HG02763 (cell line): ENCODE measurements around the gene CDC14A.
"Not testable (repeated sequence)": the region's sequence is repeated elsewhere in the genome, so short reads cannot be mapped to it uniquely, and the experiment has no call there.

ENCODE experiments used
- ATAC-seq: cut with Tn5 transposase; IDR thresholded peaks from one replicate; pipeline ENCODE4 v1.9.1; 2021; ENCODE audit warnings: mild to moderate bottlenecking, moderate library complexity; ENCODE audit not compliant: unreplicated experiment

Gene CDC14A

GRCh38 chr1:100331146-100331545 lies 21.2 kb upstream of the CDC14A start:
- not testable (repeated sequence) for ATAC-seq

DNA sequence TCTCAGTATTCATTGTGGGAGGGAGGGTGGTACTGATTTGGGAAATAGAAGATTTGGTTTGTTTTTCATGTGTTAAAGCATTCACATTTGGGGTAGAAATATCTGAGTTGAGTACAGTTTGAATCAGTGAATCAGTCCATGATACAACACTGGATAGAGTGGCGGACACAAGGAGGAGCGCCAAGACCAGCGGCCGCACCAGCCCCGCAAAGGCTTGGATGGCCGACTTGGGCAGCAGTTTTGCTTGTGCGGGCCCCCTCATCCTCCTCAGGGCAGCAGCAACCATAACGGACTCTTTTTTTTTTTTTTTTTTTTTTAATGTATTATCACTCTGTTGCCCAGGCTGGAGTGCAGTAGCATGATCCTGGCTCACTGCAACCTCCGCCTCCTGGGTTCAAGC lies 20.0 kb upstream of the CDC14A start:
- no peak for ATAC-seq

GRCh38 chr1:100335436-100335835 lies 16.9 kb upstream of the CDC14A start:
- no peak for ATAC-seq

DNA sequence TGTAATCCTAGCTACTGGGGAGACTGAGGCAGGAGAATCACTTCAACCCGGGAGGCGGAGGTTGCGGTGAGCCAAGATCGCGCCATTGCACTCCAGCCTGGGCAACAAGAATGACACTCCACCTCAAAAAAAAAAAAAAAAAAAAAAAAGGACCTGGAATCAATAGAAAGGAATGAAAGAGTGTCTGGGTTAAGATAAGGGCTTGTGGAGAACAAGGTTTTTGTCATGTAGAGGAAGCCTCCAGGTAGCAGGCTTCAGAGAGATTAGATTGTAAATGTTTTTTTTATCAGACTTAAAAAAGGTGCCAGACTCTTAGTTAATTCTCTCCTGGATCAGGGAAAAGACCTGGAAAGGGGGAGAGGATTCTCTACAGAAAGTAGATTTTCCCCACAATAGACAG lies 14.4 kb upstream of the CDC14A start:
- ATAC-seq, result not testable (repeated sequence)

GRCh38 chr1:100339735-100340134 lies 12.6 kb upstream of the CDC14A start:
- not testable (repeated sequence) for ATAC-seq

- ATAC-seq, result no peak
Measured at GRCh38 chr1:100340494-100340893, 11.8 kb upstream of the CDC14A start.

DNA sequence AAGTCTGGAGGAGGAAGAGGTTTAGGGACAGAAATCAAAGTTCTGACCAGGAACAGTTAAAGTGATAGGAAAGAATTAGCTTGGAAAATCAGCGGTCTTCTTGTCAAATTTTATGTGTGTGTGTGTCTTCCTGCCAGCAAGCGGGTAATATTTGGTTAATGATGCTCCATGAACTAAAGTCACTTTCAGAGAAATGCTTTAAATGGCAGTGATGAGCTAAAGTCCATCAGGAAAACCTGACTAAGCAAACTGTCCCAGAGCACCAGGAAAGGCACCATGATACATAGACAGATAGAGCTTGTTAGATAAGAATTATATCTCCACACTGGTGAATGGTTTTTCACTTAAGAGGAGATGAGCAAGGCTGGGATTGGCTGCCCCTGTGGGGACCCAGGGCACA lies 10.0 kb upstream of the CDC14A start:
- no peak for ATAC-seq

DNA sequence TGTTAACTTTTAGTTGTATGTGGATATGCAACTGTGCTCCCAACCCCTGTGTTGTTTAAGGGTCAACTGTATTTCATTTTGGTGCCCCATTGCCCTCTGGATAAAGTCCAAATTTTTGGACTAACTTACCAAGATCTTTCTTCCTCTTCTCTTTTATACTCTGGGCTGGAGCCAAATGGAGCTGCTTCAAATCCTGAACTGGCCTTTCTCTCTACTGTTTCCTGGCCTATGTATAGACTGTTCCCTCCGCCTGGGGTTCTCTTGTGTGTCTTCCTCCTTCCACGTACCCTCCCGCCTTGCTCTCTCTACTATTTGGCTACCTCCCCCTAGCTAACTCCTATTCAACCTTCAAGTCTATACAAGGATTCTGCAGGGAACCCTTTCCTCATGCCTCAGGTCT lies 8.4 kb upstream of the CDC14A start:
- no peak for ATAC-seq

GRCh38 chr1:100344774-100345173 lies 7.5 kb upstream of the CDC14A start:
- no peak for ATAC-seq

- ATAC-seq, result no peak
Measured at GRCh38 chr1:100346387-100346786, 5.9 kb upstream of the CDC14A start.

DNA sequence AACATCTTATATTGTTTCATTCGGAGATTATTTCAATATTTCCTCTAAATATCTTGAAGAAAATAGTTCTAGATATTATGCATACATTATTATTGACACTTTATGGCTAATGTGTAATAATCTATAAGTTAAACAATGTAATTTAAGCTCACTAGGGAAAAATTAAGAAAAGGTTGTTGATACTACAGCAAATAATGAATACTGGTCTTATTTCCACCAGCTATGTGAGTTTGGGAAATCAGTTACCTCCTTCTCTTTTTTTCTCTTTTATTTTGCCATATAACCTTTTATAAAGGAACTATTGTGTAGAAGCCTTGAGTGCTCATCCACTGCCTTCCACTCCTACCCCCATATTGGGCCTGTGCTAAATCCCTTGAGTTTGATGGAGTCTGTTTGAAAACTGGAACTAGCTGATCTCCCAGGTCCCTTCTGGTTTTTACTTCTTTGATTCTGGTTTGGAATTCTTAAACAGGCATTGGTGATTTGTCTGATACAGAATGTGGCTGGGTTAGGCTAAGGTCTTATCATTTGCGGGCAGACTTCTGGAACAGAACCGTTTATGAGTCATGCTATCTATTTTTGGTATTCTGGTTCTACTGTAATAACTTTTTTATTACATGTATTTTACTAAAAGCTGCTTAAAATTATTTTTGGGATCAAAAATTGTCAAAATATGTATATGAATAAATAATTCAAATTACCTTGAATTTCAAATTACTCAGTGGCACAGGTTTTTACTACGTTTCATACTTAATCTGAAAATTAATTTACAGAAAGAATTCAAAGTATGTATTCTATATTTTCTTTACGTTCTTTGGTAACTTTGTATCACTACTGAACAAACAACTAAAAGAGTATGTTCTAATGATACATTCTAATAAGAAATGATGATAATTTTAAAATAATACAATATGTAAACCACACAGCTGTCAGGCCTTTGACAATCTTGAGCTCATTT lies 5.0 kb upstream of the CDC14A start:
- no peak for ATAC-seq

GRCh38 chr1:100348549-100349144 lies 3.7 kb upstream of the CDC14A start:
- ATAC-seq, result no peak

DNA sequence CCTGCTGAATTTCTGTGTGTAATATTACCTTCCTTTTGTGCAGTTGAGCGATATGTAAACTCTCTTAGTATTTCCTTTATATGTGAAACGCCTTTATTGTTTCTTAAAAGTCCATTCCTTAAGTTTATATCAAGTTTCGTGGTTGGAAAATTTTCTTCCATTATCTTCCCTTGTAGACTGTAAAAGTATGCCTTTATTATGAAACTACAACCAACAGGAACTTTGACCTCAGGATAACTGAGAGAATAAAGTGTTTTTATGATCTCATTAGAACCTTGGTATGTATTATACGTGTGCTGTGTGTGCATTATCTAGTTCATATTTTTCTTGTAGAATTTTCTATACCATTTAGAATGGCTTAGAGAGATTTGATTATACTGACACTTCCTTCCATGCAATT lies 3.1 kb upstream of the CDC14A start:
- ATAC-seq, result no peak

- ATAC-seq, result no peak
Measured at GRCh38 chr1:100350787-100351094, 1.6 kb upstream of the CDC14A start.

DNA sequence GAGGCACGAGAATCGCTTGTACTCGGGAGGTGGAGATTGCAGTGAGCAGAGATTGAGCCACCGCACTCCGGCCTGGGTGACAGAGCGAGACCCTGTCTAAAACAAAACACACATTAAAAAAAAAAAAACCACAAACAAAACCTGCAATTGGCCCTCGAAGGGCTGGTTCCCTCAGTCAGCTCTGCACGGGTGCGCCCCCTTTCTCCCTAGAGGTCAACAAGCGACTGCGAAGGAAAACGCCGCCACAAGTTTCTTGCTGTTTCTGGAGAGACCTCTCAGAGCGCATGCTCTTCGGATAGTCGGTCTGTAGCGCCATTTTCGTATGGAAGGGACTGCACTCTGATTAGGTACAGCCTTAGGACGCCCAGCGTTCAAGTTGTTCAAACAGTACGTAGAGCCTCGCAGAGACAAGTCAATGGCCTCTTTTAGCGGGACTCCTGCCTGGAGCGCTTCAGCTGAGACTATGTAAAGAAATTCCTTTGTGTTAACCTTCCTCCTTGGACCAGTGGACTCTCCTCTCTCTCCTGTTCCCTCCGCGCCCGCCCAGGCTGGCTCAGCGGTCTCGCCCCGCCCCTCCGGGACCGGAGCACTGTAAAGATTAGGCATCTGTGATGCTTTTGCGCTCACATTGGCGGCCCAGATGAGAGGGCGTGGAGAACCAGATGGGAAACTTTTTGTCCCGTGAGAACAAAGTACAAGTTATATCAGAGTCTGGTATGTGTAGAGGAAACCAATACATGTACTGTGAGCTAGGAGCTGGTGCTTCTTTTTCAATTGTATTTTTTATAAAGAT lies 1.0 kb upstream of the CDC14A start:
- ATAC-seq, result peak; percentile 63

DNA sequence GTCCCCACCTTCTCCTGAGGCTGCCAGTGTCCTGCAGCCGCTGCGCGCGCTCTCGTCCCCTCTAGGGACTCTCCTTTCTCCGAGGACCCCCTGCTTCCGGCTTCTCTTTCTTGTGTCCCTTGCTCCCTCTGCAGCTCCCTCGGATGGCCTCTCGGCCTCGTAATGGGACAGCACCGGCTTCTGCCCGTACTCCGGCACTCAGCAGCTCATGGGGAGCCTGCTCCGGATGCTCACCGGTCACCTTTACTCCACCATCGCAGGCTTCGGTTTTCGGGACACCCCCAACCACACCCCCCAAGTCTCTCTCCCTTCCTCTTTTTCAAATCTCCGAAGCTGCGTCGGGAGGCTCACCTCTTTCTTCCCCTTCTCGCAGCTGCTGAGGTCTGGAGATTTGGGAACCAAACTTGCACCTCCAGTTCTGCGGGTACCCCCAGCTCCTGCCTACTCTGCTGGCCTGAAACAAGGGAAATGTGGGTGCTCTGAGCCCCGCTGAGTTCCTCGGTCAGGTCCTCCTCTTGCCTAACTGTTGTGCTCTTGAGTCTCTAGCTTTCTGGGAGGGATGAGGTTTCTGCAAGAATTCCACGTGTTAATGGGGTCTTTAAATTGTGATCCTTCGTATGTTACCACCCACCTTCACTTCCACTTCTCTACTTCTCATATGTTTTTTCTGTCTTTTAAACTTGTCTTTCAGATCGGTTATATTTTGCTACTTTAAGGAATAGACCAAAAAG lies 930 bp downstream of the CDC14A start:
- ATAC-seq, result peak; percentile 29

DNA sequence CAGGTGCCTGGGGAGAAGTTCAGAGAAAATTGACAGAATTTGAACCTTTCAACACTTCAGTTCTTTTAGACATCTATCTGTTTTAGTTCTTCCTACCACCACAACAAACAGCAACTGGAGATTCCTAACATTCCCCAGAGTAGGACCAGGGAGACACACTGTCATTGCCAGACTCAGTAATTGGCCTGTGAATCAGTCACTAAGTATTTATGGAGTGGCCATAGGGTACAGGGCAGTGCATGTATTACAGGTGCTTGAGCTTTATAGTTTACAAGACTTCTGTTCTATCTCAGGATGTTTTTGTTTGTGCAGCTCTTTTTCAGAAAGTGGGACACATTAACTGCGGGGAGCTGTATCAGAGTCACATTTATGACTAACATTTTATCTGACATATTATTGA lies 1.7 kb downstream of the CDC14A start:
- no peak for ATAC-seq

GRCh38 chr1:100354971-100355394 lies 2.7 kb downstream of the CDC14A start:
- no peak for ATAC-seq

DNA sequence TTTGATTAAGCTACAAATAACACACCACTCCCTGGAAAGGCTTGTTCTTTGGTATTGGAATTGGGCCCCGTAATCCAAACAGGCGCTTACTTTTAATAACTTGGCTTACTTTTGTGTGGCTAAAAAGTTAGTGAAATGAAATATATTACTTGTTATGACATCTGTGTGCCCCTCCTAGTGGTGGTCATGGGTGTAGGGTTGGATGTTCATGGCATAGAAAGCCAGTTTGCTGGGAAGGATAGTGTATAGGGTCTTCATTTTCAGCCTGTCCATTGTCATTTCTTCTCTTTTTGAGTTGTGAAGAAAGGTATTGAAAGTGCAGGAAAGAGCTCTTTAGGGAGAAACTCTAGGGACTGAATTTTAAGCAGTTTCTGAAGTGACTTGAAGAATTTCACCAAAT lies 5.9 kb downstream of the CDC14A start:
- no peak for ATAC-seq

- no peak for ATAC-seq
Measured at GRCh38 chr1:100359139-100359538, 6.8 kb downstream of the CDC14A start.
